HG02623 (cell line): Measurements from ENCODE around the gene R3HCC1L.

Experiments used
- ATAC-seq: cut with Tn5 transposase; IDR thresholded peaks from one replicate; pipeline ENCODE4 v1.9.1; 2021; ENCODE audit warnings: moderate library complexity; ENCODE audit not compliant: unreplicated experiment

Gene R3HCC1L

DNA sequence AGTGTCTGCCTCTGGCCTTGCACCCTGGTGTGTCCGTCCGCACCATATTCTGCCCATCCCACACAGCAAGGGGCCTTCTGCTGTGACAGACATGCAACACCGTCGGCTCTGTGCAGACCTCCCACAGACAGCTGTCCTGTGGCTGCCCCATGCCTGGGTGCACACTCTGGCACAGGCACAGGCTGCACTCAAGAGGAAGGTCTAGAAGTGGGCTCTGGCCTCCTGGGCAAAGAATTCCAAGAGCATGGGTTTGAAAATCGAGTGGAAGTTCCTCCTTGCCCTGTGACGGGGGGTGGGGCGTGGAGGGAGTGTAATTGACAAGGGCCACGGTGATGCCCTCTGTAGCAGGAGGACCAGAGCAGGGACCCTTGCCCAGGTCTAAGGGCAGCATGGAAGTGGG lies 137.8 kb downstream of the R3HCC1L start:
- no peak for ATAC-seq

- no peak for ATAC-seq
These were observed 138.2 kb downstream of the R3HCC1L start for GRCh38 chr10:98272656-98273055.

DNA sequence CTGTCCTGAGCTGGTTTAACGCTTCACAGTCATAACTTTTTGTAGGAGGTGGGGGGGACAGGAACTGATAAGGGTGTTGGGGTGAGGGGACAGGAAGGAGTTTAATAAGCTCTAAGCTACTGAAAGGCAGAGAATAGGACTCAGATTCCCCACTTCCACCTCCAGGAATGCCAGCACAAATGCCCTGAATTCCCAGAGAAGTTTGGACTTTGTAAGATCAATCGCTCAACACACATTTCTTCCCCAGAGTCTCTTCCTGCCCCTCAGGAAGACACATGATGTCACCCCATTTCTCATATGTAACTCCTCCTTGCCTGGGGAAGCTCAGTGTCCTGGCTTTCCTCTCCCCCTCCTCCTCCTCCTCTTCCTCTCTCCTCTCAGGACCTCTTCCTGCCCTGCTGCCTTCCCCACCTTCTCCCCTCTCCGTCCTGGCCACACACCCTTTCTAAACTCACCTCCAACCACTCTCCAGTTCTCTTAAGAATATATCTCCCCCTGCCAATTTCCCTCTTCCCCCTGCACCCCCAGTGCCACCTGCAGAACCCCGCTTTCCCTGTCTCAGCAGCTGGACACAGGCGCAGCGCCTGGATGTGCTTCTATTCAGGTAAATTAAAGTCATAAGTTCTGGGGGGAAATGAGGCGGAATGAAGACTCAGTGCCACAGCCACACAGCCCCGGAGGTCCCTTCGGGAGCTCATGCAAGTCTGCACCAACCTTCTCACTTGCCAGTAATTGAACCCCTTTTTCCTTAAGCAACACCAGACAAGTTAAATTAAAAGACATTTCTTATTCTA lies 138.8 kb downstream of the R3HCC1L start:
- no peak for ATAC-seq

DNA sequence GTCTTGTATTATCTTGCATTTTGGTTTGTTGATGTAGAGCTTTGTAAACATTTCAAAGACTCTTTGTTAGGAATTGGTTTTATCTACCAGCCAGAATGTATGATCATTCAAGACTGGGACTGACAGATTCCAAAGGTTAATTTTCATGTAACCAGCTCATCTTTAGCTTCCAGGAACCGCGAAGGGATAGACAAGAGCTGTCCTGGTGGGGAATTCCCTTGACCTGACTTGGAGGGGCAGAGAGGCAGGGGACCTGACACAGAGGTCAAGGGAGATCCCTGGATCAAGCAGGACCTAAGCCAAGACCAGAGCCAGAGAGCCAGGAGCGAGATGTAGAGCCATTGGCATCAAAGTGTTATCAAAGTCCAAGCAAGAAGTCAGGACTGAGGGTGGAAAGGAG lies 140.1 kb downstream of the R3HCC1L start:
- ATAC-seq: no peak

- ATAC-seq: no peak
These were observed 141.9 kb downstream of the R3HCC1L start for GRCh38 chr10:98276311-98276710.

DNA sequence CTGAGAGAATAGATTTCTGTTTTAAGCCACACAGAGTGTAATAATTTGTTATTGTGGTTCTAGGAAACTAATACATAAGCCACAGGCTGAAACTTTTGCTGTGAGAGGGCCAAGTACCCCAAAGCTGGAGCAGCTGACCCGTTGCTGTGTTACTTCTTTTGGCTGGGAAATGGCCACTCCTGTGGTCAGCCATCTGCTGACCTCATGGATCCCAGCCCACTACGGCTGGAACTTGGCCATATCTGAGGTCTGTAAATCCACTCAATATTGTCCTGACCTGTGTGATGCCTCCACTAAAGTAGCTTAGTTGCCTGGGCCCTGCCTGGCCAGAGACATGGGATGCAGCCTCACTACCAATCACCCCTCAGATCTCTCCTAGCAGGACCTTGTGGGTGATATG lies 151.0 kb downstream of the R3HCC1L start:
- no peak for ATAC-seq

DNA sequence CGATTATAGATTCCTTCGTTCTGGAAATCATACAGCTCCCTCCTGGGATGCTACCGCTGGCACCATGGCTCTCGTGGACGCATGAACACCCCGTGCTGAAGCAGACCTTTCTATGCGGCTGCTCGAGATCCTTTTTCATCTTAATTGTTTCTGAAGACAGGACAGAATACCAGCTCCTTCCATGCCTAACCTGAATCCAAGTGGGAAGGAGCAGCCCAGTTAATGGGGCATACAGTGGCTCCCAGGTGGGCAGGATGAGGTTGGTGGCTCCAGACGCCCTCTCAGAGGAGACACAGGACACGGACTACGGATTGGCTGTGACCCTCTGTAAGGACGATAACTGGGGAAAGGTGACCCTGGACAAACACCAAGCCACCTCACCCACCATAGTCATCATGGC lies 152.0 kb downstream of the R3HCC1L start:
- ATAC-seq: no peak

DNA sequence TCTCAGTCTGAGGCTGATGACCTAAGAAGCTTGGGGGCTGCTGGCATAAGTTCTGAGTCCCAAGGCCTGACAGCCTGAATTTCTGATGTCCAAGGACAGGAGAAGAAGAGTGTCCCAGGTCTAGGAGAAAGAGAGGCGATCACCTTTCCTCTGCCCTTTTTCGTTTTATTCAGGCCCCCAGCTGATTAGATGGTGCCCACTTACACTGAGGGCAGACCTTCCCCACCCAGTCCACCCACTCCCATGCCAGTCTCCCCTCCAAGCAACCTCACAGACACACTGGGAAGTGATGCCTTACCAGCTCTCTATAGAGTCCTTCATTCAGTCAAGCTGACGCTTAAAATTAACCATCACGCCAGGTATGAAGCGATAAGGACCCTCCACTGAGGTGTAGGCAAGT lies 152.9 kb downstream of the R3HCC1L start:
- ATAC-seq: no peak

DNA sequence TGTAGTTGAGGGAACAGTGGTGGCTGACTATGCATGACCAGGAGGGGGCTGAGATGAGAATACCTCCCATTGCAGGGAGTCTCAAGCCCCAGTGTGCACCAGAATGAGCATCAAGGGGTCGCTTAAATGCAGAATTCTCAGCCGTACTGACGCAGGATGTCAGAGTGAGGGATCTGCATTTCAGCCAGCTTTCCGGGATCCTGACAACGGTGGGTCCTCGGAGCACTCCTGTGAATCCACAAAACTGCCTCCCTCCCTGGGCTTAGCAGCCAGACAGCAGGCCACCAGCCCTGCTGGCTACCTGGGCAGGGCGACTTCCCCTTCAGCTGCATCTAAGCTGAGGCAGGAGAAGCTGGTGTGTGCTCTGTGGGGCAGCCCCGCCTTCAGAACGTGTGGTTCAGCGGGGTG lies 155.3 kb downstream of the R3HCC1L start:
- no peak for ATAC-seq

DNA sequence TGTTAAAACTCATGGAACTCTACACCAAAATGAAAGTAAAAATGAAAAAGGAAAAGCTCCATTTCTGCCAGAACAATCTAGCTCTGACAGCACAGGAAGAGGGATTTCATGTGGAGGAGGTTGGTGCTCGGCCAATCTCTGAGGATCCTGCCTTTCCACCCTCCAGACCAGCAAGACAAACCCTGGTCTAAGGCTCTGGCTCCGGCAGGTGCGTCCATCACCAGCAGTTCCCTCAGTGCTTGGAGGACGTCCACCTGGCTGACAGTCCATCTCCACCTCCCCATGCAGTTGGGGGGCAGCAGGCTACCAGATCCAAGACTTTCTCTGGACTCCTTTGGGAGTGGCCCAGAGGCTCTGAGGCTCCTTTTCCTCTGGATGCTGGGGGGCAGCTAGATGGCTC lies 158.5 kb downstream of the R3HCC1L start:
- no peak for ATAC-seq

GRCh38 chr10:98293550-98294269 lies 159.3 kb downstream of the R3HCC1L start:
- no peak for ATAC-seq

GRCh38 chr10:98294270-98294627 lies 159.8 kb downstream of the R3HCC1L start:
- ATAC-seq: no peak
